Loucy (cell line): ENCODE results near the gene GSG1L.

Source experiments
- EZH2phosphoT487 ChIP-seq: fragments of 200-600 bp; IDR thresholded peaks from 2 replicates; pipeline ENCODE4 v1.6.1; 2018; ENCODE audit warnings: antibody characterized with exemption, mild to moderate bottlenecking, moderate library complexity, borderline replicate concordance
- TF ChIP-seq, protein P1 (sequence below): fragments of 200-600 bp; sonication (generic); conservative IDR thresholded peaks from 2 replicates; pipeline ENCODE4 v1.5.1; 2014; ENCODE audit warnings: mild to moderate bottlenecking, antibody characterized with exemption, low read length

DNA sequence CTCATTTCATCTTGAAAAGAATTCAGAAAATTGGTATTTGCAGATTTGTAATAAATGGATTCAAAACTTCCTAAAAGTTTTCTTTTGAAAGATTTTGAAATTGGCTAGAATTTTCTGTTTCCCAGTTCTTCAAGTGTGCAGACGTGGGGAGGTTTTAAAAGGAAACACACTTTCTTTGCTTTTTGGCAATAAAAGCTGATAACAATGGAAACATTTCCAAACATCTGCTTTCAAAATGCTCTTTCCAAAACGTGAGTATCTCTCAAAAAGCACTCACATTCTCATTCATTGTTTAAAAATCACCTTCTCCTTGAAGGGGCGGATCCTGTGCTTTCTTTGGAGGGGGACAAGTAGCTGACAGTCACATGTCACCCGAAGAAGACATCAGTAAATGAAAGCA, 8.6 kb upstream of the GSG1L start:
- TF ChIP-seq, protein P1, sequence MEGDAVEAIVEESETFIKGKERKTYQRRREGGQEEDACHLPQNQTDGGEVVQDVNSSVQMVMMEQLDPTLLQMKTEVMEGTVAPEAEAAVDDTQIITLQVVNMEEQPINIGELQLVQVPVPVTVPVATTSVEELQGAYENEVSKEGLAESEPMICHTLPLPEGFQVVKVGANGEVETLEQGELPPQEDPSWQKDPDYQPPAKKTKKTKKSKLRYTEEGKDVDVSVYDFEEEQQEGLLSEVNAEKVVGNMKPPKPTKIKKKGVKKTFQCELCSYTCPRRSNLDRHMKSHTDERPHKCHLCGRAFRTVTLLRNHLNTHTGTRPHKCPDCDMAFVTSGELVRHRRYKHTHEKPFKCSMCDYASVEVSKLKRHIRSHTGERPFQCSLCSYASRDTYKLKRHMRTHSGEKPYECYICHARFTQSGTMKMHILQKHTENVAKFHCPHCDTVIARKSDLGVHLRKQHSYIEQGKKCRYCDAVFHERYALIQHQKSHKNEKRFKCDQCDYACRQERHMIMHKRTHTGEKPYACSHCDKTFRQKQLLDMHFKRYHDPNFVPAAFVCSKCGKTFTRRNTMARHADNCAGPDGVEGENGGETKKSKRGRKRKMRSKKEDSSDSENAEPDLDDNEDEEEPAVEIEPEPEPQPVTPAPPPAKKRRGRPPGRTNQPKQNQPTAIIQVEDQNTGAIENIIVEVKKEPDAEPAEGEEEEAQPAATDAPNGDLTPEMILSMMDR: no peak
- TF ChIP-seq EZH2phosphoT487: no peak
